ENCODE measurements around the gene CDH23.

The CDH23 gene

GRCh38 chr10:71657604-71658466, 261.1 kb downstream of the CDH23 start:
- H3K4me3 ChIP-seq (ENCODE audit: low read depth, low read length) = no peak overlapping the region
- TF ChIP-seq, protein P1, sequence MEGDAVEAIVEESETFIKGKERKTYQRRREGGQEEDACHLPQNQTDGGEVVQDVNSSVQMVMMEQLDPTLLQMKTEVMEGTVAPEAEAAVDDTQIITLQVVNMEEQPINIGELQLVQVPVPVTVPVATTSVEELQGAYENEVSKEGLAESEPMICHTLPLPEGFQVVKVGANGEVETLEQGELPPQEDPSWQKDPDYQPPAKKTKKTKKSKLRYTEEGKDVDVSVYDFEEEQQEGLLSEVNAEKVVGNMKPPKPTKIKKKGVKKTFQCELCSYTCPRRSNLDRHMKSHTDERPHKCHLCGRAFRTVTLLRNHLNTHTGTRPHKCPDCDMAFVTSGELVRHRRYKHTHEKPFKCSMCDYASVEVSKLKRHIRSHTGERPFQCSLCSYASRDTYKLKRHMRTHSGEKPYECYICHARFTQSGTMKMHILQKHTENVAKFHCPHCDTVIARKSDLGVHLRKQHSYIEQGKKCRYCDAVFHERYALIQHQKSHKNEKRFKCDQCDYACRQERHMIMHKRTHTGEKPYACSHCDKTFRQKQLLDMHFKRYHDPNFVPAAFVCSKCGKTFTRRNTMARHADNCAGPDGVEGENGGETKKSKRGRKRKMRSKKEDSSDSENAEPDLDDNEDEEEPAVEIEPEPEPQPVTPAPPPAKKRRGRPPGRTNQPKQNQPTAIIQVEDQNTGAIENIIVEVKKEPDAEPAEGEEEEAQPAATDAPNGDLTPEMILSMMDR (IDR thresholded peaks at IDR 0.05; ENCODE audit: control insufficient read depth, extremely low read depth, insufficient read depth) = no peak
- no peak for DNase-seq (ENCODE audit: low read depth)

GRCh38 chr10:71658467-71658745, 261.7 kb downstream of the CDH23 start:
- no peak for DNase-seq (ENCODE audit: low read depth)
- TF ChIP-seq, protein P1 (IDR thresholded peaks at IDR 0.05; ENCODE audit: control insufficient read depth, extremely low read depth, insufficient read depth) = no peak
- no peak overlapping the region for H3K4me3 ChIP-seq (ENCODE audit: low read depth, low read length)

- no peak overlapping the region for H3K4me3 ChIP-seq (ENCODE audit: low read depth, low read length)
- no peak for DNase-seq (ENCODE audit: low read depth)
- TF ChIP-seq, protein P1 (IDR thresholded peaks at IDR 0.05; ENCODE audit: control insufficient read depth, extremely low read depth, insufficient read depth) = no peak
Observed at GRCh38 chr10:71659111-71659634, 262.5 kb downstream of the CDH23 start.

DNA sequence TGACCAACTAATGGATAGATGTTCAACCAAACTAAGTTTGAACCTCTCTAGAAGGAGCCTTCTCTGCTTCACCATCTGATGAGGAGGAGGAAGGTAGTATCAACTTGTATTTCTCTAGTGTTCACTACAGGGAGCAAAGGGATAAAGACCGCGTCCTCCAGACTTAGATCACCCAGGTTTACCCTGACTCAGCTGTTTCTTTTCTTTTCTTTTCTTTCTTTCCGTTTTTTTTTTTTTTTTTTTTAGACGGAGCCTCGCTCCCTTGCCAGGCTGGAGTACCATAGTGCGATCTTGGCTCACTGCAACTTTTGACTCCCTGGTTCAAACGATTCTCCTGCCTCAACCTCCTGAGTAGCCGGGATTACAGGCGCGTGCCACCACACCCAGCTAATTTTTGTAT, 263.0 kb downstream of the CDH23 start:
- no peak for DNase-seq (ENCODE audit: low read depth)
- no peak overlapping the region for H3K4me3 ChIP-seq (ENCODE audit: low read depth, low read length)
- TF ChIP-seq, protein P1 (IDR thresholded peaks at IDR 0.05; ENCODE audit: control insufficient read depth, extremely low read depth, insufficient read depth) = no peak

DNA sequence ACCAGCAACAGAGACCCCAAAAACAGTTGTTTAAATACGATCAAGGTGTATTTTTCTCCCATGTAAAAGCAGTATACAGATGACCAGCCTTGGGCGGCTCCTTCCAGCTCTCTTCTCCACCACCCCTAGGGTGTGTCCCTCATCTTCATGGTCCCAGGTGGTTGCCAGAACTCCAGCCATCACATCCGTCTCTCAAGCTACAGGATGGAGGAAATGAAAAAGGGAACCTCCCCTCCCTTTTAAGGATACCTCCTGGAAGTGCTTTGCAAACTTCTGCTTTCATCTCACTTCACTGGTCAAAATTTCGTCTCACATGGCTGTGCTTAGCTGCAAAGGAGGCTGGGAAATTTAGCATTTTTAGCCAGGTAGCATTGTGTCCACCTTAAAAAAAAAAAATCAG, 263.6 kb downstream of the CDH23 start:
- DNase-seq (ENCODE audit: low read depth) = no peak
- TF ChIP-seq, protein P1 (IDR thresholded peaks at IDR 0.05; ENCODE audit: control insufficient read depth, extremely low read depth, insufficient read depth) = no peak
- H3K4me3 ChIP-seq (ENCODE audit: low read depth, low read length) = no peak overlapping the region

DNA sequence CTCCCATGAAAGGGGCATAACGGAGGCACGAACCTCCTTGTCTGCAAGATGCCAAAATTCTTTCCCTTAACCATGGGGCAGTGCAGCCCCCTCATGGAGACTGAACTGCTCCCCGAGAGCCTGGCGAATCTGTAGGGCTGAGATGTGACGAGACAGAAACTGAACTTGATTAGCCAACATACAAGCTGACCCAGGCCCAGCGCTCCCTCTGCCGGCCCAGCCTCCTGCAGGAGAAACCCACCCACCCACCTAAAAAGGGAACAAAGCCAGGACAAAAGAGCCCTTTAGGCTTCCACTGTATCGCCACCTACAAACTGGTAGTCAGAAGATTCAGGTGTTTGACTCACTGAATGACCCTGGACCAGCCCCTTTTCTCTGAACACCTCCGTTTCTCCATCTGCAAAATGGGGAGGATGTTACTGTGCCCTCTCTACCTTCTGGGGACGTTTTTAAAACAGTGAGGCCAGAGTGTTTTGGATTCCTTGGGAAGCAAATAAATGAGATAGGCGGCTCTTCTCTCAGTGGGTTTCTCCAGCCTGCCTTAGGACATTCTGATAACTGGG, 264.4 kb downstream of the CDH23 start:
- no peak for DNase-seq (ENCODE audit: low read depth)
- TF ChIP-seq, protein P1 (IDR thresholded peaks at IDR 0.05; ENCODE audit: control insufficient read depth, extremely low read depth, insufficient read depth) = no peak
- H3K4me3 ChIP-seq (ENCODE audit: low read depth, low read length) = no peak overlapping the region
